SK-N-SH (cell line): ENCODE results near the gene CDH13. TPM values are rescaled to one million over a fixed set of nuclear protein-coding genes. Genes with fewer than 3 reads are reported as not detected.

Experiments used
- CTCF ChIA-PET: fragments of 300-600, 350-600 bp; formaldehyde crosslinking; extraction: SDS; loops from one replicate; lab custom pipeline; 2021; lab: Yijun Ruan, JAX
- POLR2A ChIA-PET: fragments of 350-600 bp; sonication (Branson Sonifier 250); formaldehyde crosslinking; extraction: SDS; loops from one replicate; lab custom pipeline; 2020; ENCODE audit warnings: antibody characterized with exemption, inconsistent platforms; lab: Yijun Ruan, JAX
- DNase-seq: peaks from one replicate; pipeline ENCODE4 v3.0.0; 2012
- H2AFZ ChIP-seq: fragments of 200-600 bp; sonication (generic); 2 replicates; pipeline ENCODE4 v1.8.1; 2016; ENCODE audit warnings: antibody characterized with exemption, mild to moderate bottlenecking, low read depth
- H3F3A ChIP-seq: fragments of 200-600 bp; sonication (generic); replicated peaks from 2 replicates; pipeline ENCODE3; 2016; ENCODE audit warnings: antibody characterized with exemption, mild to moderate bottlenecking; ENCODE audit not compliant: insufficient read depth
- H3K27ac ChIP-seq, 2 experiments: fragments of 200-500 bp in 1 of 2; fragments of 200-600 bp in 1 of 2; sonication (Bioruptor generic) in 1 of 2; sonication (generic), shearing (Covaris generic) in 1 of 2; 2 replicates each; pipeline versions ENCODE4 v1.5.1 to v1.6.1; 2014 to 2016; ENCODE audit warnings: low read depth in 2 of 2, inconsistent platforms in 1 of 2, low read length in 1 of 2, mild to moderate bottlenecking in 1 of 2, mixed read lengths in 1 of 2
- H3K27me3 ChIP-seq: fragments of 200-600 bp; sonication (generic), shearing (Covaris generic); 2 replicates; pipeline ENCODE4 v1.6.1; 2016; ENCODE audit warnings: mixed run types; ENCODE audit not compliant: insufficient read depth
- H3K36me3 ChIP-seq, 2 experiments: fragments of 200-500 bp in 1 of 2; fragments of 200-600 bp in 1 of 2; sonication (Bioruptor generic) in 1 of 2; sonication (generic) in 1 of 2; replicated peaks in 1 of 2; 2 replicates each; pipeline versions ENCODE3 to v1.5.1; 2014 to 2016; ENCODE audit warnings: low read length in 1 of 2, mild to moderate bottlenecking in 1 of 2; ENCODE audit not compliant: insufficient read depth in 2 of 2, control insufficient read depth in 1 of 2
- H3K4me1 ChIP-seq, 2 experiments: fragments of 200-500 bp in 1 of 2; fragments of 200-600 bp in 1 of 2; sonication (Bioruptor generic) in 1 of 2; sonication (generic), shearing (Covaris generic) in 1 of 2; 2 replicates each; pipeline versions ENCODE4 v1.5.1 to v1.6.1; 2014 to 2016; ENCODE audit warnings: low read depth in 1 of 2, low read length in 1 of 2, mixed run types in 1 of 2; ENCODE audit not compliant: insufficient read depth in 2 of 2, control insufficient read depth in 1 of 2
- H3K4me2 ChIP-seq: fragments of 200-600 bp; sonication (generic), shearing (Covaris generic); 2 replicates; pipeline ENCODE4 v1.6.1; 2017; ENCODE audit warnings: mixed run types
- H3K4me3 ChIP-seq, 2 experiments: fragments of 200-500 bp in 1 of 2; fragments of 200-600 bp in 1 of 2; sonication (Bioruptor generic) in 1 of 2; sonication (generic), shearing (Covaris generic) in 1 of 2; 2 replicates each; pipeline versions ENCODE4 v1.5.1 to v1.8.1; 2014 to 2016; ENCODE audit warnings: low read depth in 2 of 2, inconsistent platforms in 1 of 2, low read length in 1 of 2, mild to moderate bottlenecking in 1 of 2, mixed read lengths in 1 of 2, moderate library complexity in 1 of 2
- H3K79me2 ChIP-seq: fragments of 200-600 bp; sonication (generic); 2 replicates; pipeline ENCODE4 v1.8.1; 2017; ENCODE audit warnings: mild to moderate bottlenecking; ENCODE audit not compliant: insufficient read depth
- H3K9ac ChIP-seq: fragments of 200-600 bp; sonication (generic); 2 replicates; pipeline ENCODE4 v1.6.1; 2017; ENCODE audit warnings: mixed run types
- H3K9me2 ChIP-seq: fragments of 200-600 bp; sonication (generic); 2 replicates; pipeline ENCODE4 v1.6.1; 2017; ENCODE audit warnings: mixed run types
- H3K9me3 ChIP-seq: fragments of 200-600 bp; sonication (generic); 2 replicates; pipeline ENCODE4 v1.6.1; 2017; ENCODE audit warnings: mixed run types, mild to moderate bottlenecking, moderate library complexity
- H4K20me1 ChIP-seq: fragments of 200-600 bp; sonication (generic); 2 replicates; pipeline ENCODE4 v1.6.1; 2017; ENCODE audit warnings: mild to moderate bottlenecking, mixed run types; ENCODE audit not compliant: insufficient read depth
- EZH2phosphoT487 ChIP-seq: fragments of 200-600 bp; sonication (generic); IDR thresholded peaks from 2 replicates; pipeline ENCODE4 v1.6.1; 2017; ENCODE audit warnings: low read depth, mixed run types, mild to moderate bottlenecking, antibody characterized with exemption, moderate library complexity, borderline replicate concordance
- FOXJ3 ChIP-seq: sonication (generic); formaldehyde crosslinking; IDR thresholded peaks from 2 replicates; pipeline ENCODE4 v1.5.1; 2020; ENCODE audit warnings: mild to moderate bottlenecking, missing genetic modification reagents
- FOXM1 ChIP-seq: IDR thresholded peaks from 2 replicates; pipeline ENCODE4 v1.4.0; 2012; ENCODE audit warnings: low read depth, mild to moderate bottlenecking
- GABPA ChIP-seq: IDR thresholded peaks from 2 replicates; pipeline ENCODE4 v1.4.0; 2012; ENCODE audit warnings: low read depth, mild to moderate bottlenecking
- GATA2 ChIP-seq: sonication (generic); formaldehyde crosslinking; IDR thresholded peaks from 2 replicates; pipeline ENCODE4 v1.5.0; 2020; ENCODE audit warnings: mild to moderate bottlenecking, missing genetic modification reagents
- MEF2A ChIP-seq: IDR thresholded peaks from 2 replicates; pipeline ENCODE4 v1.4.0; 2012; ENCODE audit warnings: low read depth, borderline replicate concordance
- NRF1 ChIP-seq: IDR thresholded peaks from 2 replicates; pipeline ENCODE4 v1.6.1; 2012; ENCODE audit warnings: low read depth, mild to moderate bottlenecking, low read length
- RAD21 ChIP-seq: IDR thresholded peaks from 2 replicates; pipeline ENCODE4 v1.6.1; 2012; ENCODE audit warnings: mild to moderate bottlenecking, low read length
- RCOR1 ChIP-seq: fragments of 150-350 bp; IDR thresholded peaks from 2 replicates; pipeline ENCODE4 v1.6.1; 2017; ENCODE audit warnings: antibody characterized with exemption, low read length
- RFX5 ChIP-seq: IDR thresholded peaks from 2 replicates; pipeline ENCODE4 v1.6.1; 2012; ENCODE audit warnings: mild to moderate bottlenecking, improper control_type of control experiment, low read length
- USF2 ChIP-seq: fragments of 150-350 bp; IDR thresholded peaks from 2 replicates; pipeline ENCODE4 v1.6.1; 2017; ENCODE audit warnings: antibody characterized with exemption, low read length, low read depth, borderline replicate concordance
- YY1 ChIP-seq: IDR thresholded peaks from 2 replicates; pipeline ENCODE4 v1.4.0; 2012; ENCODE audit warnings: low read depth, mild to moderate bottlenecking
- WGBS: methylation state at CpG from one replicate; pipeline ENCODE4 v1.1.6; 2017; ENCODE audit warnings: low lambda C conversion rate; 5-methylcytosine and 5-hydroxymethylcytosine counted together
- polyA plus RNA-seq, 3 experiments: library from polyadenylated mRNA; depleted of rRNA; stranded (reverse); fragments of >200 nt; gene quantifications; 2 replicates each; pipeline ENCODE4 v1.2.3, GENCODE V29; 2012
- TF ChIP-seq, protein P1 (sequence below): IDR thresholded peaks from 2 replicates; pipeline ENCODE4 v1.6.1; 2012; ENCODE audit warnings: mild to moderate bottlenecking, low read depth, low read length, moderate library complexity
- TF ChIP-seq, protein P2 (sequence below): IDR thresholded peaks from 2 replicates; pipeline ENCODE4 v1.4.0; 2012; ENCODE audit warnings: low read depth, borderline replicate concordance

Gene CDH13
- polyA plus RNA-seq, 1 of the 3 experiments (the other 2 are of a cell fraction): 93.0 TPM

- TF ChIP-seq, protein P1, sequence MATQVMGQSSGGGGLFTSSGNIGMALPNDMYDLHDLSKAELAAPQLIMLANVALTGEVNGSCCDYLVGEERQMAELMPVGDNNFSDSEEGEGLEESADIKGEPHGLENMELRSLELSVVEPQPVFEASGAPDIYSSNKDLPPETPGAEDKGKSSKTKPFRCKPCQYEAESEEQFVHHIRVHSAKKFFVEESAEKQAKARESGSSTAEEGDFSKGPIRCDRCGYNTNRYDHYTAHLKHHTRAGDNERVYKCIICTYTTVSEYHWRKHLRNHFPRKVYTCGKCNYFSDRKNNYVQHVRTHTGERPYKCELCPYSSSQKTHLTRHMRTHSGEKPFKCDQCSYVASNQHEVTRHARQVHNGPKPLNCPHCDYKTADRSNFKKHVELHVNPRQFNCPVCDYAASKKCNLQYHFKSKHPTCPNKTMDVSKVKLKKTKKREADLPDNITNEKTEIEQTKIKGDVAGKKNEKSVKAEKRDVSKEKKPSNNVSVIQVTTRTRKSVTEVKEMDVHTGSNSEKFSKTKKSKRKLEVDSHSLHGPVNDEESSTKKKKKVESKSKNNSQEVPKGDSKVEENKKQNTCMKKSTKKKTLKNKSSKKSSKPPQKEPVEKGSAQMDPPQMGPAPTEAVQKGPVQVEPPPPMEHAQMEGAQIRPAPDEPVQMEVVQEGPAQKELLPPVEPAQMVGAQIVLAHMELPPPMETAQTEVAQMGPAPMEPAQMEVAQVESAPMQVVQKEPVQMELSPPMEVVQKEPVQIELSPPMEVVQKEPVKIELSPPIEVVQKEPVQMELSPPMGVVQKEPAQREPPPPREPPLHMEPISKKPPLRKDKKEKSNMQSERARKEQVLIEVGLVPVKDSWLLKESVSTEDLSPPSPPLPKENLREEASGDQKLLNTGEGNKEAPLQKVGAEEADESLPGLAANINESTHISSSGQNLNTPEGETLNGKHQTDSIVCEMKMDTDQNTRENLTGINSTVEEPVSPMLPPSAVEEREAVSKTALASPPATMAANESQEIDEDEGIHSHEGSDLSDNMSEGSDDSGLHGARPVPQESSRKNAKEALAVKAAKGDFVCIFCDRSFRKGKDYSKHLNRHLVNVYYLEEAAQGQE: no peak
- TF ChIP-seq, protein P2, sequence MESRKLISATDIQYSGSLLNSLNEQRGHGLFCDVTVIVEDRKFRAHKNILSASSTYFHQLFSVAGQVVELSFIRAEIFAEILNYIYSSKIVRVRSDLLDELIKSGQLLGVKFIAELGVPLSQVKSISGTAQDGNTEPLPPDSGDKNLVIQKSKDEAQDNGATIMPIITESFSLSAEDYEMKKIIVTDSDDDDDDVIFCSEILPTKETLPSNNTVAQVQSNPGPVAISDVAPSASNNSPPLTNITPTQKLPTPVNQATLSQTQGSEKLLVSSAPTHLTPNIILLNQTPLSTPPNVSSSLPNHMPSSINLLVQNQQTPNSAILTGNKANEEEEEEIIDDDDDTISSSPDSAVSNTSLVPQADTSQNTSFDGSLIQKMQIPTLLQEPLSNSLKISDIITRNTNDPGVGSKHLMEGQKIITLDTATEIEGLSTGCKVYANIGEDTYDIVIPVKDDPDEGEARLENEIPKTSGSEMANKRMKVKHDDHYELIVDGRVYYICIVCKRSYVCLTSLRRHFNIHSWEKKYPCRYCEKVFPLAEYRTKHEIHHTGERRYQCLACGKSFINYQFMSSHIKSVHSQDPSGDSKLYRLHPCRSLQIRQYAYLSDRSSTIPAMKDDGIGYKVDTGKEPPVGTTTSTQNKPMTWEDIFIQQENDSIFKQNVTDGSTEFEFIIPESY: no peak
- TF ChIP-seq RCOR1 (no peak), GABPA (no peak), FOXJ3 (CRISPR knock-in tag) (no peak), RAD21 (no peak), FOXM1 (no peak)
Measured at GRCh38 chr16:82992786-82993185, 366.0 kb downstream of the CDH13 start (continued).

GRCh38 chr16:82993415-82993814 is 366.6 kb downstream of the CDH13 start:
- H3K9ac ChIP-seq: no peak overlapping the region
- 42% methylated on average over 5 of the region's 5 CpGs for WGBS
- H3K36me3 ChIP-seq: no peaks in the 10 kb centered on the region
- no peaks in the 10 kb centered on the region for H3K27me3 ChIP-seq
- H4K20me1 ChIP-seq: no peaks in the 10 kb centered on the region
- H3K4me2 ChIP-seq: no peak overlapping the region
- H3K4me1 ChIP-seq: 0 out of 4 replicates have a peak, but pooled peaks cover 0 to 3% of the 10 kb centered on the region in 2 experiments
- TF ChIP-seq MEF2A (no peak), GATA2 (no peak)
- H3K9me3 ChIP-seq: no peaks in the 10 kb centered on the region
- H3K9me2 ChIP-seq: no peaks in the 10 kb centered on the region
- H2AFZ ChIP-seq: no peak overlapping the region
- no peak for DNase-seq
- H3F3A ChIP-seq: peaks cover 26% of the 10 kb centered on the region
- H3K27ac ChIP-seq: no peak overlapping the region
- ChIA-PET CTCF (interaction anchor here (1.6 kb wide), 1 partner anchor 10 kb away, joined by 4 read pairs; no protein-coding TSS in a partner anchor), POLR2A (no interaction called here)
- H3K4me3 ChIP-seq: no peak overlapping the region
- no peaks in the 10 kb centered on the region; the same call in 1 of the 2 replicates for H3K79me2 ChIP-seq

DNA sequence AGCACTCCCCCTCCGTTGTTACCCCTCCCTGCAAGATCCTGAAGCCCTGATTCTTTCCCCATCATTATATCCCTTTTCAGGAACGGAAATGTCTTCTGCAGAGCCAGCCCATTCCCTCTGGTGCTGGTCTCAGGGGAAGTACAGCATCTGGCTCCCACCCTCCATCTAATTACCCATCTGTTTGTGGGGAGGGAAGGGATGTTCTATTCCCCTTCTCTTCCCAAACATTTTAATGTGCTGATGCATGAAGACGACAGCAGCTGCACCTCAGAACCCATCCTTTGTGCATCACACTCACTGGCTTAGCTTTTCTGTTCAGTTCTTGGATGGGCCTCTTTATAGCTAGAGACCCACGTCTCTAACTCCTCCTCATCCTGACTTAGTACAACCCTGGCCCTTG is 367.2 kb downstream of the CDH13 start:
- H2AFZ ChIP-seq: no peak overlapping the region
- no peak overlapping the region for H3K4me3 ChIP-seq
- ChIA-PET POLR2A (no interaction called here), CTCF (no interaction called here)
- 0 out of 4 replicates have a peak, but pooled peaks cover 0 to 3% of the 10 kb centered on the region in 2 experiments for H3K4me1 ChIP-seq
- no peak overlapping the region for H3K9ac ChIP-seq
- no peak overlapping the region for H3K27ac ChIP-seq
- H3K9me2 ChIP-seq: no peaks in the 10 kb centered on the region
- no peaks in the 10 kb centered on the region for H3K27me3 ChIP-seq
- H3K79me2 ChIP-seq: no peaks in the 10 kb centered on the region; the same call in 1 of the 2 replicates
- no peaks in the 10 kb centered on the region for H4K20me1 ChIP-seq
- no peaks in the 10 kb centered on the region for H3K9me3 ChIP-seq
- H3F3A ChIP-seq: peaks cover 26% of the 10 kb centered on the region
- DNase-seq: no peak
- no peak overlapping the region for H3K4me2 ChIP-seq
- 36% methylated on average over 4 of the region's 4 CpGs for WGBS
- H3K36me3 ChIP-seq: no peaks in the 10 kb centered on the region
- TF ChIP-seq FOXJ3 (CRISPR knock-in tag) (no peak), YY1 (no peak), NRF1 (no peak), RFX5 (no peak), EZH2phosphoT487 (no peak), USF2 (no peak)
- TF ChIP-seq, protein P1: no peak
